Smooth muscle cell (in vitro differentiated cells): ENCODE measurements around the gene PCSK2. TPM values are rescaled to one million over a fixed set of nuclear protein-coding genes. Genes with fewer than 3 reads are reported as not detected.

Experiments used
- DNase-seq: peaks from one replicate; lab custom pipeline; 2025; ENCODE audit not compliant: unreplicated experiment; lab: John Stamatoyannopoulos, UW
- H2AFZ ChIP-seq: fragments of 200-600 bp; sonication (generic); 2 replicates; pipeline ENCODE4 v1.6.0; 2016; ENCODE audit warnings: antibody characterized with exemption, low read depth, mild to moderate bottlenecking
- H3F3A ChIP-seq: fragments of 200-600 bp; sonication (generic); 2 replicates; pipeline ENCODE4 v1.6.0; 2017; ENCODE audit warnings: antibody characterized with exemption, low read depth
- H3K27ac ChIP-seq: fragments of 200-600 bp; sonication (generic); 2 replicates; pipeline ENCODE4 v1.5.1; 2016; ENCODE audit warnings: low read depth, mild to moderate bottlenecking
- H3K27me3 ChIP-seq: fragments of 200-600 bp; sonication (generic); 2 replicates; pipeline ENCODE4 v1.6.1; 2016; ENCODE audit warnings: low read depth, mild to moderate bottlenecking
- H3K36me3 ChIP-seq: fragments of 200-600 bp; sonication (generic); 2 replicates; pipeline ENCODE4 v1.5.1; 2016; ENCODE audit warnings: low read depth
- H3K4me1 ChIP-seq: fragments of 200-600 bp; sonication (generic); 2 replicates; pipeline ENCODE4 v1.5.1; 2016; ENCODE audit warnings: low read depth
- H3K4me2 ChIP-seq: fragments of 200-600 bp; sonication (generic); 2 replicates; pipeline ENCODE4 v1.6.0; 2016; ENCODE audit warnings: mild to moderate bottlenecking
- H3K4me3 ChIP-seq: fragments of 200-600 bp; sonication (generic); 2 replicates; pipeline ENCODE4 v1.5.1; 2016; ENCODE audit warnings: mild to moderate bottlenecking
- H3K79me2 ChIP-seq: fragments of 200-600 bp; sonication (generic); 2 replicates; pipeline ENCODE4 v1.6.0; 2016; ENCODE audit warnings: low read depth, mild to moderate bottlenecking
- H3K9ac ChIP-seq: fragments of 200-600 bp; sonication (generic); 2 replicates; pipeline ENCODE4 v1.6.0; 2016; ENCODE audit warnings: low read depth
- H3K9me3 ChIP-seq: fragments of 200-600 bp; sonication (generic); replicated peaks from 2 replicates; pipeline ENCODE4 v1.5.1; 2016; ENCODE audit warnings: low read depth
- H4K20me1 ChIP-seq: fragments of 200-600 bp; sonication (generic); 2 replicates; pipeline ENCODE4 v1.6.0; 2016; ENCODE audit warnings: low read depth
- WGBS: methylation state at CpG from one replicate; pipeline ENCODE4 v1.1.7; 2016; ENCODE audit warnings: low lambda C conversion rate; 5-methylcytosine and 5-hydroxymethylcytosine counted together
- polyA plus RNA-seq: library from polyadenylated mRNA; unstranded; fragments of >200 nt; fragmentation: Nextera tagmentation; extraction: Ambion mirVana; gene quantifications from 2 replicates; pipeline ENCODE4 v1.2.1, GENCODE V29; 2016
- total RNA-seq: library from RNA; depleted of rRNA; stranded (reverse); fragments of >200 nt; gene quantifications from 2 replicates; pipeline ENCODE4 v1.2.3, GENCODE V29; 2014
- TF ChIP-seq, protein P1 (sequence below): fragments of 200-600 bp; sonication (generic); IDR thresholded peaks from 2 replicates; pipeline ENCODE4 v1.5.1; 2017; ENCODE audit warnings: borderline replicate concordance, mild to moderate bottlenecking, antibody characterized with exemption; ENCODE audit not compliant: insufficient read depth, poor library complexity, severe bottlenecking

The PCSK2 gene
- total and polyA plus RNA-seq, 2 experiments from 2014 or later = not detected

DNA sequence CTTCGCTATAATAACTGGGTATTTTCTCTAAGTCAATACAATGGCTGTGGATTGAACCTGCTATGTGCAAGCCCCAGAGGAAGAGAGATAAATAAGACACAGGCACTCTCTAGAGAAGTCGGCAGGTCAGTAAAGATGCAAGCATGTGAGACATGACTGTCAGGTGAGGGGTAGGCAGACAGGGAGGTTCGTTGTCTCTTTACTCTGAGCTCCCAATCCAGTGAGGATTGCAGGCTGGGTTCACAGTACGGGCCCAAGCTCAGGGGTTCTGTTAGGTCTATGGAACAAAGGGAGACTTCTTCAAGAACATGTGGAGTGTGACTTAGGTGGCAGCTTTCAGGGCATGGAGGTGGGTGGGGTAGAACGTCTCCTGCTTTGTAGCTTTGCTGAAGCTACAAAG, 147.2 kb downstream of the PCSK2 start:
- WGBS = 89% methylated on average over 5 of the region's 5 CpGs
- Histone ChIP-seq H3K4me2 (no peak overlapping the region), H3K9ac (no peak overlapping the region), H3K27me3 (no peaks in the 10 kb centered on the region), H3K4me1 (no peaks in the 10 kb centered on the region), H3K79me2 (no peaks in the 10 kb centered on the region), H2AFZ (no peak overlapping the region), H3K36me3 (no peaks in the 10 kb centered on the region), H3K9me3 (no peaks in the 10 kb centered on the region), H3K27ac (no peak overlapping the region), H3F3A (no peaks in the 10 kb centered on the region), H3K4me3 (no peak overlapping the region), H4K20me1 (no peaks in the 10 kb centered on the region)
- DNase-seq = no peak
- TF ChIP-seq, protein P1, sequence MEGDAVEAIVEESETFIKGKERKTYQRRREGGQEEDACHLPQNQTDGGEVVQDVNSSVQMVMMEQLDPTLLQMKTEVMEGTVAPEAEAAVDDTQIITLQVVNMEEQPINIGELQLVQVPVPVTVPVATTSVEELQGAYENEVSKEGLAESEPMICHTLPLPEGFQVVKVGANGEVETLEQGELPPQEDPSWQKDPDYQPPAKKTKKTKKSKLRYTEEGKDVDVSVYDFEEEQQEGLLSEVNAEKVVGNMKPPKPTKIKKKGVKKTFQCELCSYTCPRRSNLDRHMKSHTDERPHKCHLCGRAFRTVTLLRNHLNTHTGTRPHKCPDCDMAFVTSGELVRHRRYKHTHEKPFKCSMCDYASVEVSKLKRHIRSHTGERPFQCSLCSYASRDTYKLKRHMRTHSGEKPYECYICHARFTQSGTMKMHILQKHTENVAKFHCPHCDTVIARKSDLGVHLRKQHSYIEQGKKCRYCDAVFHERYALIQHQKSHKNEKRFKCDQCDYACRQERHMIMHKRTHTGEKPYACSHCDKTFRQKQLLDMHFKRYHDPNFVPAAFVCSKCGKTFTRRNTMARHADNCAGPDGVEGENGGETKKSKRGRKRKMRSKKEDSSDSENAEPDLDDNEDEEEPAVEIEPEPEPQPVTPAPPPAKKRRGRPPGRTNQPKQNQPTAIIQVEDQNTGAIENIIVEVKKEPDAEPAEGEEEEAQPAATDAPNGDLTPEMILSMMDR = no peak

DNA sequence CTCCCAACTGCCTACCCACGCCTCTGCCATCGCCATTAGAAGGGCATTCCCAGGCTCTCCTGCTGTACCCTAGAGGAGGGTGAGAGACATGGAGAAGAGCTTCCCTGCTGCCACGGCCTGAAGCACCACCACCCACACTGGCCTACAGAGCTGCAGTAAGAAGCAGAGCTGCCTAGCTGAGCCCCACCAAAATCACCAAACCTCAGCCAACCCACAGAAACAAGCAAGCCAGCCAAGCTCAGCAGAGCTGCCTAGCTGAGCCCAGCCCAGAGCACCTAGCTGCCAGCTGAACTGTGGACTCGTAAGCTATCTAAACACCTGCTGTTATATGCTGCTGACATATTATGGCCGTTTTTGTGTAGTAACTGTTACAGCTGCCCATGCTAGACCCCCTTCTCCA, 149.2 kb downstream of the PCSK2 start:
- H3K27ac ChIP-seq = no peak overlapping the region
- no peaks in the 10 kb centered on the region for H3K9me3 ChIP-seq
- no peak overlapping the region for H3K9ac ChIP-seq
- H3K36me3 ChIP-seq = no peaks in the 10 kb centered on the region
- H3K4me1 ChIP-seq = no peaks in the 10 kb centered on the region
- no peak for DNase-seq
- H3K4me3 ChIP-seq = no peak overlapping the region
- TF ChIP-seq, protein P1 = no peak
- WGBS = 80% methylated on average over 5 of the region's 5 CpGs
- no peaks in the 10 kb centered on the region for H3K79me2 ChIP-seq
- no peaks in the 10 kb centered on the region for H4K20me1 ChIP-seq
- no peaks in the 10 kb centered on the region for H3F3A ChIP-seq
- no peak overlapping the region for H3K4me2 ChIP-seq
- H2AFZ ChIP-seq = no peak overlapping the region
- no peaks in the 10 kb centered on the region for H3K27me3 ChIP-seq

DNA sequence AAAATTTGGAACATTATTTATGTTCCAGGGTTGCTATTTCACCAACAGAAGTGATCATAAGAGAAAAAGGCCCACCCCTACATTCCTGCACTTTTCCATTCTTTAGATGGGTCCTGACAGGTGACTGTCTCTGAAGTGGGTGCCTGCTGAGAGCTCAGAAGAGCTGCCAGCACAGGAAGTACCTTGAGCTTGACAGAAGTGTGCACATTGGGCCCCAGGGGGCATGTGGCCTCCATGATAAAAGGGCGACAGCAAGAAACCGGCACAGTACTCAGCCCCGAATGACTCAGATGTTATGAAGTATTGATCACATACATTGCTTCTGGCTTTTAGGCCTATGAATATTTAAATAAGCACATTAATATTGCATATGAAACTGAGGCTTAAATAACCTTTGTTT, 150.4 kb downstream of the PCSK2 start:
- Histone ChIP-seq H4K20me1 (no peaks in the 10 kb centered on the region), H2AFZ (no peak overlapping the region), H3K9ac (no peak overlapping the region), H3K79me2 (no peaks in the 10 kb centered on the region), H3K27ac (no peak overlapping the region), H3F3A (no peaks in the 10 kb centered on the region), H3K9me3 (no peaks in the 10 kb centered on the region), H3K4me2 (no peak overlapping the region), H3K27me3 (no peaks in the 10 kb centered on the region), H3K4me1 (no peaks in the 10 kb centered on the region), H3K4me3 (no peak overlapping the region), H3K36me3 (no peaks in the 10 kb centered on the region)
- WGBS = 75% methylated on average over 3 of the region's 3 CpGs
- TF ChIP-seq, protein P1 = no peak
- no peak for DNase-seq

DNA sequence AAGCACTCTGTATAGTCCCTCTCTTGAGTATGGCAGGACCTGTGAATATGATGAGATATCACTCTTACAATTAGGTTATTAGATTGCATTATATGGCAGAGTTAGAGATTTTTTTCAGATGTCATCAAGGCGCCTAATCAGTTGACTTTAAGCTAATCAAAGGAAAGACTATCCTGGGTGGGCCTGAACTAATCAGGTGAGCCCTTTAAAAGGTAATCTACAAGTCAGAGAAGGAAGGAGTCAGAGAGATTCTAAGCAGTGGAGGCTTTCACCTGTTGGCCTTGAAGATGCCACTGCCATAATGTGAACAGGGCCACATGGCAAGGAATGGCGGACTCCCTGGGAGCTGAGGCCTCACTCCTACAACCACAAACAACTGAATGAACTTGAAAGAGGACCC, 152.8 kb downstream of the PCSK2 start:
- 92% methylated on average over 2 of the region's 2 CpGs for WGBS
- Histone ChIP-seq H3K36me3 (no peaks in the 10 kb centered on the region), H3K9ac (no peak overlapping the region), H3F3A (no peaks in the 10 kb centered on the region), H3K4me1 (no peaks in the 10 kb centered on the region), H3K27ac (no peak overlapping the region), H3K9me3 (no peaks in the 10 kb centered on the region), H2AFZ (no peak overlapping the region), H3K27me3 (no peaks in the 10 kb centered on the region), H3K4me2 (no peak overlapping the region), H4K20me1 (no peaks in the 10 kb centered on the region), H3K79me2 (no peaks in the 10 kb centered on the region), H3K4me3 (no peak overlapping the region)
- TF ChIP-seq, protein P1 = no peak
- DNase-seq = no peak
